B cell (primary cell): ENCODE measurements around the gene NDC1.

Source experiments
- EZH2 ChIP-seq: IDR thresholded peaks from 2 replicates; pipeline ENCODE4 v1.6.1; 2012; ENCODE audit warnings: borderline replicate concordance, low read depth, mild to moderate bottlenecking, moderate library complexity, low read length; ENCODE audit not compliant: insufficient read depth, poor library complexity, severe bottlenecking
- TF ChIP-seq, protein P1 (sequence below): fragments of 200-600 bp; IDR thresholded peaks from one replicate; pipeline ENCODE4 v1.8.0; 2022; ENCODE audit warnings: antibody characterized with exemption, mild to moderate bottlenecking

DNA sequence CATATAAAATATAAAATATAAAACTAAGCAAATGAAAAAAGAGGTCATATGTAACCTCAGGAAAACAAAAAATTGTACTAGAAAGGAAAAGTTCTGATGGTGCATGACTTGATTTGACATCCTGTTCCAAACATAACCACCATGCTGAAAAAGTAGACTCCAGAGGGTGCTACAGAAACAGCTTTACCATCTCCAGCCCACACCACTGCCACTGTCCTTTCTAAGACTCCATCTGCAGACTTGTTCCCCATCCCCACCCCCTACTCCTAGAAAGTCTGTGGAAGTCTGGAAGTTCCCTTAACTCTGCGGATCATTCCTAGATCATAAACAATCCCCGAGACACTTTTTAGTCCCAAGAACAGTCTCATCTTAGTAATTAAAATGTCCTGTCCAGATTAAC is 119.7 kb downstream of the NDC1 start:
- TF ChIP-seq, protein P1, sequence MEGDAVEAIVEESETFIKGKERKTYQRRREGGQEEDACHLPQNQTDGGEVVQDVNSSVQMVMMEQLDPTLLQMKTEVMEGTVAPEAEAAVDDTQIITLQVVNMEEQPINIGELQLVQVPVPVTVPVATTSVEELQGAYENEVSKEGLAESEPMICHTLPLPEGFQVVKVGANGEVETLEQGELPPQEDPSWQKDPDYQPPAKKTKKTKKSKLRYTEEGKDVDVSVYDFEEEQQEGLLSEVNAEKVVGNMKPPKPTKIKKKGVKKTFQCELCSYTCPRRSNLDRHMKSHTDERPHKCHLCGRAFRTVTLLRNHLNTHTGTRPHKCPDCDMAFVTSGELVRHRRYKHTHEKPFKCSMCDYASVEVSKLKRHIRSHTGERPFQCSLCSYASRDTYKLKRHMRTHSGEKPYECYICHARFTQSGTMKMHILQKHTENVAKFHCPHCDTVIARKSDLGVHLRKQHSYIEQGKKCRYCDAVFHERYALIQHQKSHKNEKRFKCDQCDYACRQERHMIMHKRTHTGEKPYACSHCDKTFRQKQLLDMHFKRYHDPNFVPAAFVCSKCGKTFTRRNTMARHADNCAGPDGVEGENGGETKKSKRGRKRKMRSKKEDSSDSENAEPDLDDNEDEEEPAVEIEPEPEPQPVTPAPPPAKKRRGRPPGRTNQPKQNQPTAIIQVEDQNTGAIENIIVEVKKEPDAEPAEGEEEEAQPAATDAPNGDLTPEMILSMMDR: no peak
- no peak for TF ChIP-seq EZH2
